Muscle of leg (tissue), 11 donors: ENCODE data around the gene ADIPOR2. TPM values are rescaled to one million over a fixed set of nuclear protein-coding genes. Genes with fewer than 3 reads are reported as not detected.
A peak's percentile ranks its signal among the peaks of the same experiment; 100 is the strongest.

Experiments
- DNase-seq: peaks from one replicate; pipeline ENCODE4 v3.0.0; 2013
- H3K27ac ChIP-seq: one replicate; pipeline ENCODE4 v1.5.1; 2013; ENCODE audit warnings: mild to moderate bottlenecking, low read length, control low read depth
- H3K27me3 ChIP-seq: one replicate; pipeline ENCODE4 v1.6.1; 2013; ENCODE audit warnings: low read length; ENCODE audit not compliant: control insufficient read depth, insufficient read depth
- H3K36me3 ChIP-seq: one replicate; pipeline ENCODE4 v1.6.1; 2013; ENCODE audit warnings: low read length; ENCODE audit not compliant: control insufficient read depth, insufficient read depth
- H3K4me1 ChIP-seq: one replicate; pipeline ENCODE4 v1.6.1; 2013; ENCODE audit warnings: low read length; ENCODE audit not compliant: control insufficient read depth, insufficient read depth
- H3K4me3 ChIP-seq: one replicate; pipeline ENCODE4 v1.5.1; 2013; ENCODE audit warnings: low read length, control low read depth
- H3K9me3 ChIP-seq: replicated peaks from 2 replicates; pipeline ENCODE4 v1.6.1; 2013; ENCODE audit warnings: low read depth, low read length; ENCODE audit not compliant: control insufficient read depth
- WGBS: methylation state at CpG from one replicate; pipeline ENCODE4 v1.1.5; 2013; ENCODE audit warnings: missing lambda C conversion rate; ENCODE audit not compliant: insufficient coverage; 5-methylcytosine and 5-hydroxymethylcytosine counted together
- polyA plus RNA-seq, 8 donors: library from polyadenylated mRNA; unstranded; fragments of 120-200 nt; gene quantifications; one replicate each; pipeline versions ENCODE4 v1.2.1 to v1.2.3, GENCODE V29; 2013; ENCODE audit warnings: inconsistent platforms in 1 of 8, low replicate concordance in 1 of 8; ENCODE audit not compliant: insufficient read length in 8 of 8, insufficient read depth in 1 of 8
- total RNA-seq: library from RNA; stranded (reverse); fragments of 120-200 nt; gene quantifications from one replicate; pipeline ENCODE4 v1.2.4, GENCODE V29; 2013

Gene ADIPOR2
- total and polyA plus RNA-seq, 9 donors: 18.4 to 30.0 (median 25.1) TPM

GRCh38 chr12:1650260-1650977, 40.5 kb upstream of the ADIPOR2 start:
- Histone ChIP-seq H3K27ac (peak overlapping the region; percentile 6), H3K27me3 (no peaks in the 10 kb centered on the region), H3K4me3 (no peak overlapping the region)

GRCh38 chr12:1650978-1651361, 39.9 kb upstream of the ADIPOR2 start:
- Histone ChIP-seq H3K27me3 (no peaks in the 10 kb centered on the region), H3K27ac (no peak overlapping the region), H3K4me1 (peaks cover 6% of the 10 kb centered on the region), H3K9me3 (no peaks in the 10 kb centered on the region), H3K36me3 (peaks cover 28% of the 10 kb centered on the region), H3K4me3 (no peak overlapping the region)
- 33% methylated on average over 2 of the region's 6 CpGs for WGBS
- no peak for DNase-seq

More at GRCh38 chr12:1650260-1650977, 40.5 kb upstream of the ADIPOR2 start:
- H3K36me3 ChIP-seq: peaks cover 28% of the 10 kb centered on the region
- H3K4me1 ChIP-seq: peaks cover 6% of the 10 kb centered on the region
- peak; percentile 63 for DNase-seq
- H3K9me3 ChIP-seq: no peaks in the 10 kb centered on the region
- WGBS: 12% methylated on average over 3 of the region's 5 CpGs

DNA sequence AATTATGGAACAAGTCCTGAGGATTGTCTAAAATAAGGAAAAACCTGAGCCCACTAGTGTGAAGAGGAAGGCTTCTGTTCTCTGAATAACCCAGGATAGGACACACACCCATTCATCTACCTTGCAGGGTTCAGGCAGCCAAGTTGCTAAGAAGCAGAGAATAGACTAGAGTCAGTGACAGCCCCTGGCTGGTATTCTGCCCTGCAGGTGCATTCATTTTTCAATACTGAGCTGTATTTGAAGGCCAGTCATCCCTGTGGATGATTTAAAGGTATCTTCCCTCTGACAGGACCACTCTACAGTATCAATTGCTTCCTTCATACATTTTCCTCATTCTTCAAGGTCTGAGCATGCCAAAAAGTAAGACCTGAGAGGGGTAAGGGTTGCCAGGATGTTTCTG, 38.9 kb upstream of the ADIPOR2 start:
- H3K27me3 ChIP-seq: no peaks in the 10 kb centered on the region
- no peaks in the 10 kb centered on the region for H3K9me3 ChIP-seq
- H3K4me1 ChIP-seq: peaks cover 6% of the 10 kb centered on the region
- no peak overlapping the region for H3K27ac ChIP-seq
- no peak overlapping the region for H3K4me3 ChIP-seq
- DNase-seq: no peak
- peaks cover 20% of the 10 kb centered on the region for H3K36me3 ChIP-seq

- Histone ChIP-seq H3K27ac (no peak overlapping the region), H3K4me3 (no peak overlapping the region), H3K9me3 (no peaks in the 10 kb centered on the region), H3K36me3 (peaks cover 3% of the 10 kb centered on the region), H3K27me3 (no peaks in the 10 kb centered on the region), H3K4me1 (peaks cover 6% of the 10 kb centered on the region)
- WGBS: 63% methylated on average over 4 of the region's 6 CpGs
- DNase-seq: no peak
Measured at GRCh38 chr12:1655225-1655788, 35.6 kb upstream of the ADIPOR2 start.

DNA sequence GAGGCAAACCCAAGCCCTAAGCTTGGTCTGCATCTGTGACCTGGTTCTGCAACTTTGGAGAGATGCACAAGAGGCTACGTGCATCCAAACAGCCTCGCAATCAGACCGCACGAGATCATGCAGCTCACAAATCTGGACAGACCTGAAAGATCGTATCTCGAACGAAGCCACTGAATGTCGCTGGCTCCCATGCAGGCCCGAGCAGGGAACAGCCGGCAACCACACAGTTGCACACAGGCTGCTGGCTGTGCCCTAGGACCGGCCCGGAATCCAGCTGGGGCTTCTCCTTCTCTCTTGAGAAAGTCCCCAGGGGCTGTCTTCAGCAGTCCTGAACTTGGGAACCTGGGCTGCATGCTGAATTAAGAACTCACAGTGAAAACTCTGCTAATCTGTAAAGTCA, 34.0 kb upstream of the ADIPOR2 start:
- WGBS: 77% methylated on average over 10 of the region's 12 CpGs
- H3K4me1 ChIP-seq: peaks cover 6% of the 10 kb centered on the region
- no peak for DNase-seq

DNA sequence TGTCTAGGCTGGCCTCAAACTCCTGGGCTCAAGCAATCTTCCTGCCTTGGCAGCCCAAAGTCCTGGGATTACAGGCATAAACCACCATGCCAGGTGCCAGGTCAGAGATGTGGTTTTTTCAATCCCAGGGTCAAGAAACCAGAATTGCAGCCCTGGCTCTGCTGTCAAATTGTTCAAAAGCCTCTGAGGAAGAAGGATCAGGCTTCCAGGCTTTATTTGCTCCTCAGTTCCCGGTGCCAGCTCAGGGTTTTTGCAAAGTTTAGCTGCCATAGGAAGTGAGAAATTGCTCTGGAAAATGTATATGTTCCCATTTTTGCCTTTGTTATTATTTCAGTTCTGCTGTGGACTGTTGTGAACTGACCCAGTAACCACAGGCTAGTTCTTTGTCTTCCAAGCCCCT, 33.2 kb upstream of the ADIPOR2 start:
- no CpG with 5 or more reads among the region's 1 CpG for WGBS
- no peak overlapping the region for H3K27ac ChIP-seq
- H3K27me3 ChIP-seq: peaks cover 1% of the 10 kb centered on the region
- peaks cover 9% of the 10 kb centered on the region for H3K4me1 ChIP-seq
- H3K9me3 ChIP-seq: no peaks in the 10 kb centered on the region
- peak; percentile 41 for DNase-seq
- H3K4me3 ChIP-seq: no peak overlapping the region
- no peaks in the 10 kb centered on the region for H3K36me3 ChIP-seq

More for the DNA sequence above, 34.0 kb upstream of the ADIPOR2 start:
- Histone ChIP-seq H3K36me3 (no peaks in the 10 kb centered on the region), H3K27ac (no peak overlapping the region), H3K9me3 (no peaks in the 10 kb centered on the region), H3K4me3 (no peak overlapping the region), H3K27me3 (no peaks in the 10 kb centered on the region)

GRCh38 chr12:1660304-1661187, 30.3 kb upstream of the ADIPOR2 start:
- H3K36me3 ChIP-seq: no peaks in the 10 kb centered on the region
- WGBS: 26% methylated on average over 4 of the region's 20 CpGs
- H3K27ac ChIP-seq: peak overlapping the region; percentile 74
- H3K4me1 ChIP-seq: peaks cover 12% of the 10 kb centered on the region
- no peak overlapping the region for H3K4me3 ChIP-seq
- peak; percentile 46 for DNase-seq
- peaks cover 8% of the 10 kb centered on the region for H3K27me3 ChIP-seq
- no peaks in the 10 kb centered on the region for H3K9me3 ChIP-seq

GRCh38 chr12:1661553-1662335, 29.1 kb upstream of the ADIPOR2 start:
- H3K4me1 ChIP-seq: peaks cover 12% of the 10 kb centered on the region
- under 1% methylated on average over 43 of the region's 69 CpGs for WGBS

DNA sequence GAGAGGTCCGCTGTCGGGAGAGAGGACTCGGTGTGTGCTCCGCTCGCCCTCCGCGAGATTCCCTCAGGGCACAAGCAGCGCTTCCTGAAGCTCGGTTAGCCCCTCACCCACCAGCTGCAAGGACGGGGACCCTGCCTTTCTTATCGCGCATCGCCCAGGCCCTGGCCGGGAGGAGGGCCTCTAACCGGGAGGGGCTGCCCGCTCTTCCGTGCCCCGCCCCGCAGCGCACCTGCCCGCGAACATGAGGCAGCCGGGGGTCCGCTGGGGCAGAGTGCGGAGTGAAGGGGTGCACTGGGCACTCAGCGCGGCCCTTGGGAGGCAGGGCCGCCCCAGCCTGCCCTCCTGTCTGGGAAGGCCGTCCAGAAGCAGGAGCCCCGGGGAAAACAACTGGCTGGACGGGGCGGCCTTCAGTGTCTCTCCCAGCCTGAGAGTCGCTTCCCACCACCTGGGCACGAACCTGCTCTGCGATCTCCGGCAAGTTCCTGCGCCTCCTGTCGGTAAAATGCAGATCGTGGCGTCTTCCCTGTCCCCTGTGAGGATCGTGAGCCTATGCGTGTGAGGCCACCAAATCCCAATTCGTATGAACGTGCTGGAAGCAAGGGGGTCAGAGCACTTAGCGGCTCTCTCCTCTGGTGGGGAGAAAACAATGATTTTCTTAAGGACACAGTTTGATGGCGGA, 28.0 kb upstream of the ADIPOR2 start:
- Histone ChIP-seq H3K36me3 (no peaks in the 10 kb centered on the region), H3K27ac (no peak overlapping the region), H3K4me3 (peak overlapping the region; percentile 31), H3K4me1 (peaks cover 12% of the 10 kb centered on the region), H3K27me3 (peaks cover 8% of the 10 kb centered on the region), H3K9me3 (no peaks in the 10 kb centered on the region)
- DNase-seq: peak; percentile 49
- 5% methylated on average over 46 of the region's 46 CpGs for WGBS

More at GRCh38 chr12:1661553-1662335, 29.1 kb upstream of the ADIPOR2 start:
- H3K27ac ChIP-seq: peak overlapping the region; percentile 77
- H3K4me3 ChIP-seq: peak overlapping the region; percentile 69
- no peaks in the 10 kb centered on the region for H3K36me3 ChIP-seq
- DNase-seq: peak; percentile 91
- H3K27me3 ChIP-seq: peaks cover 8% of the 10 kb centered on the region
- H3K9me3 ChIP-seq: no peaks in the 10 kb centered on the region
